Thoracic aorta (tissue), 2 donors: ENCODE data around the gene IQCH. TPM values are rescaled to one million over a fixed set of nuclear protein-coding genes. Genes with fewer than 3 reads are reported as not detected.

ENCODE experiments used
- ATAC-seq: fragments of 150-250 bp; one replicate; pipeline ENCODE4 v1.8.0; 2017; ENCODE audit warnings: low read depth; ENCODE audit not compliant: insufficient number of reproducible peaks, low FRiP score
- DNase-seq: peaks from one replicate; pipeline ENCODE4 v3.0.0-alpha.2; 2020; ENCODE audit warnings: low spot score
- H3K27ac ChIP-seq, 2 donors: fragments of 200-600 bp; sonication (generic); 1 replicate in 1 of 2; 2 replicates in 1 of 2; pipeline ENCODE4 v1.5.1; 2016; ENCODE audit warnings: mild to moderate bottlenecking in 2 of 2, moderate library complexity in 2 of 2
- H3K27me3 ChIP-seq: fragments of 200-600 bp; sonication (generic); replicated peaks from 2 replicates; pipeline ENCODE4 v1.6.0; 2016; ENCODE audit warnings: mild to moderate bottlenecking; ENCODE audit not compliant: insufficient read depth
- H3K36me3 ChIP-seq: fragments of 200-600 bp; sonication (generic); one replicate; pipeline ENCODE4 v1.5.1; 2016
- H3K4me1 ChIP-seq, 2 donors: fragments of 200-600 bp; sonication (generic); 1 replicate in 1 of 2; 2 replicates in 1 of 2; pipeline versions ENCODE4 v1.5.1 to v1.6.0; 2016; ENCODE audit warnings: low read depth in 2 of 2, mild to moderate bottlenecking in 1 of 2; ENCODE audit not compliant: control insufficient read depth in 1 of 2
- H3K4me3 ChIP-seq: fragments of 200-600 bp; sonication (generic); 2 replicates; pipeline ENCODE4 v1.5.1; 2016; ENCODE audit warnings: mild to moderate bottlenecking
- H3K9me3 ChIP-seq: fragments of 200-600 bp; sonication (generic); 2 replicates; pipeline ENCODE4 v1.5.1; 2016
- CTCF ChIP-seq: fragments of 200-600 bp; sonication (generic); IDR thresholded peaks from one replicate; pipeline ENCODE4 v1.5.1; 2019; ENCODE audit warnings: antibody characterized with exemption
- total RNA-seq, 2 donors: library from RNA; depleted of rRNA; stranded (reverse); fragments of >200 nt; gene quantifications; one replicate each; pipeline versions ENCODE4 v1.1.0 to v1.2.3, GENCODE V29; 2016

IQCH gene
- total RNA-seq, 2 donors from 2014 or later, result 0.14 to 2.3 TPM

GRCh38 chr15:67548862-67549651 lies 294.5 kb downstream of the IQCH start:
- H3K4me1 ChIP-seq, result peaks cover 8 to 11% of the 10 kb centered on the region in 2 donors
- DNase-seq, result no peak
- no peak overlapping the region for H3K27ac ChIP-seq
- TF ChIP-seq CTCF, result no peak
- no peaks in the 10 kb centered on the region for H3K9me3 ChIP-seq
- H3K4me3 ChIP-seq, result no peak overlapping the region
- peaks cover 4% of the 10 kb centered on the region for H3K36me3 ChIP-seq
- ATAC-seq, result no peak
- H3K27me3 ChIP-seq, result no peaks in the 10 kb centered on the region

GRCh38 chr15:67549736-67550135 lies 295.1 kb downstream of the IQCH start:
- TF ChIP-seq CTCF, result no peak
- ATAC-seq, result no peak
- Histone ChIP-seq H3K27ac (no peak overlapping the region), H3K4me3 (no peak overlapping the region), H3K27me3 (no peaks in the 10 kb centered on the region), H3K9me3 (no peaks in the 10 kb centered on the region), H3K36me3 (peaks cover 4% of the 10 kb centered on the region), H3K4me1 (peaks cover 8 to 11% of the 10 kb centered on the region in 2 donors)
- DNase-seq, result no peak

GRCh38 chr15:67550522-67550921 lies 295.9 kb downstream of the IQCH start:
- H3K4me1 ChIP-seq, result peaks cover 8 to 11% of the 10 kb centered on the region in 2 donors
- DNase-seq (no peak), ATAC-seq (no peak)
- no peaks in the 10 kb centered on the region for H3K27me3 ChIP-seq
- H3K4me3 ChIP-seq, result no peak overlapping the region
- H3K9me3 ChIP-seq, result no peaks in the 10 kb centered on the region
- peaks cover 4% of the 10 kb centered on the region for H3K36me3 ChIP-seq
- no peak overlapping the region for H3K27ac ChIP-seq
- no peak for TF ChIP-seq CTCF

GRCh38 chr15:67551207-67551743 lies 296.7 kb downstream of the IQCH start:
- H3K27me3 ChIP-seq, result no peaks in the 10 kb centered on the region
- DNase-seq (no peak), ATAC-seq (no peak)
- peaks cover 4% of the 10 kb centered on the region for H3K36me3 ChIP-seq
- TF ChIP-seq CTCF, result no peak
- peaks cover 8 to 11% of the 10 kb centered on the region in 2 donors for H3K4me1 ChIP-seq
- H3K4me3 ChIP-seq, result no peak overlapping the region
- no peaks in the 10 kb centered on the region for H3K9me3 ChIP-seq
- no peak overlapping the region for H3K27ac ChIP-seq

Other genes starting within 250 kb of the IQCH start
- 10 to 100 TPM; 47.9 to 78.5 TPM for gene SMAD3, start 189.2 kb upstream of the IQCH start, total RNA-seq
- gene AAGAB, start 125 bp upstream of the IQCH start, total RNA-seq, result 10 to 100 TPM; 26.0 to 26.7 TPM